HepG2 (cell line): ENCODE measurements around the gene CNNM4. TPM values are rescaled to one million over a fixed set of nuclear protein-coding genes. Genes with fewer than 3 reads are reported as not detected.

Source experiments
- DNMT1 ChIP-seq: sonication (generic); formaldehyde crosslinking; IDR thresholded peaks from 2 replicates; pipeline ENCODE4 v1.5.1; 2020; ENCODE audit warnings: mild to moderate bottlenecking, missing genetic modification reagents
- FOXM1 ChIP-seq: sonication (generic); formaldehyde crosslinking; IDR thresholded peaks from 2 replicates; pipeline ENCODE4 v1.5.0; 2020; ENCODE audit warnings: missing genetic modification reagents
- FOXO1 ChIP-seq: sonication (generic); formaldehyde crosslinking; IDR thresholded peaks from 2 replicates; pipeline ENCODE4 v1.4.0; 2020; ENCODE audit warnings: missing genetic modification reagents
- IRF2 ChIP-seq: IDR thresholded peaks from 2 replicates; pipeline ENCODE4 v1.6.1; 2018; ENCODE audit warnings: missing genetic modification reagents, missing compliant biosample characterization
- PAWR ChIP-seq: sonication (generic); formaldehyde crosslinking; IDR thresholded peaks from 2 replicates; pipeline ENCODE4 v1.4.0; 2020; ENCODE audit warnings: missing genetic modification reagents, mild to moderate bottlenecking, borderline replicate concordance
- PHB2 ChIP-seq: fragments of 450-650 bp; IDR thresholded peaks from 2 replicates; pipeline ENCODE4 v1.6.1; 2018; ENCODE audit not compliant: partially characterized antibody
- POLR2AphosphoS2 ChIP-seq: IDR thresholded peaks from 2 replicates; pipeline ENCODE4 v1.6.1; 2011; ENCODE audit warnings: low read depth, low read length, improper control_type of control experiment
- SATB2 ChIP-seq: sonication (generic); formaldehyde crosslinking; IDR thresholded peaks from 2 replicates; pipeline ENCODE4 v1.5.0; 2020; ENCODE audit warnings: missing genetic modification reagents
- ZBTB38 ChIP-seq: sonication (generic); formaldehyde crosslinking; IDR thresholded peaks from 2 replicates; pipeline ENCODE4 v1.5.1; 2020; ENCODE audit warnings: mild to moderate bottlenecking, missing genetic modification reagents
- ZBTB39 ChIP-seq: sonication (generic); formaldehyde crosslinking; IDR thresholded peaks from 2 replicates; pipeline ENCODE4 v1.5.0; 2020; ENCODE audit warnings: missing genetic modification reagents
- ZNF282 ChIP-seq: fragments of 450-650 bp; IDR thresholded peaks from 2 replicates; pipeline ENCODE4 v1.6.1; 2018; ENCODE audit not compliant: partially characterized antibody
- ZNF33B ChIP-seq: sonication (generic); formaldehyde crosslinking; IDR thresholded peaks from 2 replicates; pipeline ENCODE4 v1.5.1; 2020; ENCODE audit warnings: mild to moderate bottlenecking, missing genetic modification reagents
- ZNF446 ChIP-seq: sonication (generic); formaldehyde crosslinking; IDR thresholded peaks from 2 replicates; pipeline ENCODE4 v1.5.0; 2020; ENCODE audit warnings: mild to moderate bottlenecking, missing genetic modification reagents
- ZNF646 ChIP-seq: sonication (generic); formaldehyde crosslinking; IDR thresholded peaks from 2 replicates; pipeline ENCODE4 v1.9.0; 2021; ENCODE audit warnings: mild to moderate bottlenecking, missing genetic modification reagents
- ZNF674 ChIP-seq: sonication (generic); formaldehyde crosslinking; IDR thresholded peaks from 2 replicates; pipeline ENCODE4 v1.5.0; 2020; ENCODE audit warnings: low read depth, mild to moderate bottlenecking, missing genetic modification reagents
- ZNF773 ChIP-seq: sonication (generic); formaldehyde crosslinking; IDR thresholded peaks from 2 replicates; pipeline ENCODE4 v1.4.0; 2020; ENCODE audit warnings: missing genetic modification reagents, borderline replicate concordance
- polyA plus RNA-seq, 8 experiments: library from polyadenylated mRNA; depleted of rRNA in 3 of 8; stranded (reverse) in 7 of 8; unstranded in 1 of 8; fragments of >200 nt; fragmentation: Illumina TruSeq in 4 of 8; extraction: Trizol in 4 of 8; gene quantifications; 2 replicates each; pipeline versions ENCODE4 v1.2.1 to v1.2.3, GENCODE V29; 2011 to 2016; ENCODE audit warnings: low read depth in 4 of 8, missing spikeins in 1 of 8, mixed read lengths in 1 of 8; ENCODE audit not compliant: insufficient read depth in 1 of 8
- total RNA-seq, 5 experiments: library from RNA; depleted of rRNA; stranded (reverse); fragments of >200 nt; fragmentation: Illumina TruSeq; extraction: Trizol; gene quantifications; 2 replicates each; pipeline ENCODE4 v1.2.3, GENCODE V29; 2016; ENCODE audit warnings: low read depth in 1 of 5
- TF ChIP-seq, protein P1 (sequence below): IDR thresholded peaks from 2 replicates; pipeline ENCODE4 v1.6.1; 2012; ENCODE audit warnings: low read depth, low read length, improper control_type of control experiment
- TF ChIP-seq, protein P2 (sequence below): sonication (generic); formaldehyde crosslinking; IDR thresholded peaks from 2 replicates; pipeline ENCODE4 v1.5.0; 2020; ENCODE audit warnings: missing genetic modification reagents, mild to moderate bottlenecking, borderline replicate concordance

CNNM4 gene
- total and polyA plus RNA-seq, 2 of the 13 experiments (the other 11 are each of a cell fraction or from before 2014, with no cell fraction given), result 5.9 to 8.4 TPM

DNA sequence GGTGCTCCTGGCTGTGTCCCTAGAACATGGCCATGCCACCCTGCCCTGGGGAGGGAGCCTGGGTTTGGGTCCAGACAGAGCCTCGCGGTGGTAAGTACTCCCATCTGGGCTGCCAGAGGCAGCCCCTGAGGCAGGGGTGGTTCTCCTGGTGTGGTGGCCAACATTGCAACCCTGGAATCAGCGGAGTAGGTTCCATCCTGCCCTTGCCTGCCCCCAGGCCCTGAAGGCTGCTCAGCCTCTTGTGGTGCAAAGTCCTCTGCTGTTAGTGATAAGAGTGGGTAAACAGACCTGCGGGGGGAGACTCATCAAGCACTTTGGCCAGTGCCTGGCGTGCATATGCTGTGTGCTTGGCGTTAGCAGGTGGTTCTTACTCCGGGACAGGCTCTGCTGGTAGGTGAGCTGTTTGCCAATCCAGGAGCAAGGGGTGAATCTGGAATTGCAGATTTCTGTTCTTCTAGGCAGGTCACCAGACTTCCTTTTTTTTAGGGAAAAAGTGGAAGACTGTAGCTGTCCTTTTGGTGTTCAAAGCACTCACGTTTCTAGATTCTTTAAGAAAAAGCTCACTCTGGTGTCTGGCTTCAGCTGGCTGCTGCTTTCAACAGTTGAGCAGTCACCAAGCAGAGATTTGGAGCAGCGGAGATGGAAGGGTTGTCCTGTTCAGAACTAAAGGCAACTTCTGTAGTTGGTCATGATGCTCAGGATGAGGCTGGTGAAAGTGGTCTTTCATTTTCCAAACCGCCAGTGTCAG lies 58.6 kb downstream of the CNNM4 start (continued):
- TF ChIP-seq ZNF646 (CRISPR knock-in tag), result no peak
- peak; percentile 83 for TF ChIP-seq ZBTB38 (CRISPR knock-in tag)
- no peak for TF ChIP-seq PHB2
- peak; percentile 70; the same call in 1 of the 2 replicates for TF ChIP-seq PAWR (CRISPR knock-in tag)
- TF ChIP-seq, protein P1, sequence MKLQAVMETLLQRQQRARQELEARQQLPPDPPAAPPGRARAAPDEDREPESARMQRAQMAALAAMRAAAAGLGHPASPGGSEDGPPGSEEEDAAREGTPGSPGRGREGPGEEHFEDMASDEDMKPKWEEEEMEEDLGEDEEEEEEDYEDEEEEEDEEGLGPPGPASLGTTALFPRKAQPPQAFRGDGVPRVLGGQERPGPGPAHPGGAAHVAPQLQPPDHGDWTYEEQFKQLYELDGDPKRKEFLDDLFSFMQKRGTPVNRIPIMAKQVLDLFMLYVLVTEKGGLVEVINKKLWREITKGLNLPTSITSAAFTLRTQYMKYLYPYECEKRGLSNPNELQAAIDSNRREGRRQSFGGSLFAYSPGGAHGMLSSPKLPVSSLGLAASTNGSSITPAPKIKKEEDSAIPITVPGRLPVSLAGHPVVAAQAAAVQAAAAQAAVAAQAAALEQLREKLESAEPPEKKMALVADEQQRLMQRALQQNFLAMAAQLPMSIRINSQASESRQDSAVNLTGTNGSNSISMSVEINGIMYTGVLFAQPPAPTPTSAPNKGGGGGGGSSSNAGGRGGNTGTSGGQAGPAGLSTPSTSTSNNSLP, result peak; percentile 75
- 0 out of 2 replicates have a peak, but pooled peaks have one; percentile 81 for TF ChIP-seq DNMT1 (CRISPR knock-in tag)
- peak; percentile 83; the same call in 1 of the 2 replicates for TF ChIP-seq ZNF33B (CRISPR knock-in tag)
- no peak for TF ChIP-seq ZNF282
- TF ChIP-seq POLR2AphosphoS2, result no peak
- no peak for TF ChIP-seq FOXM1 (CRISPR knock-in tag)
- TF ChIP-seq ZNF773 (CRISPR knock-in tag), result no peak
- TF ChIP-seq FOXO1 (CRISPR knock-in tag), result peak; percentile 100
- TF ChIP-seq IRF2 (CRISPR knock-in tag), result peak; percentile 98
- peak; percentile 95; the same call in 1 of the 2 replicates for TF ChIP-seq ZBTB39 (CRISPR knock-in tag)
- TF ChIP-seq ZNF446 (CRISPR knock-in tag), result no peak
- TF ChIP-seq, protein P2, sequence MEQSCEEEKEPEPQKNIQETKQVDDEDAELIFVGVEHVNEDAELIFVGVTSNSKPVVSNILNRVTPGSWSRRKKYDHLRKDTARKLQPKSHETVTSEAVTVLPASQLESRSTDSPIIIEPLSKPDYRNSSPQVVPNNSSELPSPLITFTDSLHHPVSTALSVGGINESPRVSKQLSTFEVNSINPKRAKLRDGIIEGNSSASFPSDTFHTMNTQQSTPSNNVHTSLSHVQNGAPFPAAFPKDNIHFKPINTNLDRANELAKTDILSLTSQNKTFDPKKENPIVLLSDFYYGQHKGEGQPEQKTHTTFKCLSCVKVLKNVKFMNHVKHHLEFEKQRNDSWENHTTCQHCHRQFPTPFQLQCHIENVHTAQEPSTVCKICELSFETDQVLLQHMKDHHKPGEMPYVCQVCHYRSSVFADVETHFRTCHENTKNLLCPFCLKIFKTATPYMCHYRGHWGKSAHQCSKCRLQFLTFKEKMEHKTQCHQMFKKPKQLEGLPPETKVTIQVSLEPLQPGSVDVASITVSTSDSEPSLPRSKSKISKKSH (CRISPR knock-in tag), result peak; percentile 90; the same call in 1 of the 2 replicates
- TF ChIP-seq SATB2, result no peak
- TF ChIP-seq ZNF674, result no peak
